Fibroblast of skin of left biceps (primary cell): ENCODE results near the gene INTS4.
"Not testable (repeated sequence)": the region's sequence is repeated elsewhere in the genome, so short reads cannot be mapped to it uniquely, and the experiment has no call there.

Experiments used
- DNase-seq, 2 experiments: peaks; one replicate each; pipeline ENCODE4 v3.0.0-alpha.2; 2013; ENCODE audit warnings: low read depth in 2 of 2

The INTS4 gene

GRCh38 chr11:77994434-77995362 lies at the start of gene INTS4:
Gene INTS4, minus strand, starts transcription at chr11:77994668. Its CDS starts 25 bp downstream, at chr11:77994643.
- DNase-seq, result peak; percentile 99

- DNase-seq, result no peak
Measured at GRCh38 chr11:78041843-78042440, 47.5 kb upstream of the INTS4 start.

GRCh38 chr11:78041380-78041719 lies 46.9 kb upstream of the INTS4 start:
- not testable (repeated sequence) for DNase-seq

- no peak for DNase-seq
Measured at GRCh38 chr11:78040691-78041379, 46.4 kb upstream of the INTS4 start.

- peak; percentile 57 to 63 for DNase-seq
Measured at GRCh38 chr11:78039919-78040671, 45.6 kb upstream of the INTS4 start.

GRCh38 chr11:78039391-78039918 lies 45.0 kb upstream of the INTS4 start:
- no peak for DNase-seq

GRCh38 chr11:78038697-78039313 lies 44.3 kb upstream of the INTS4 start:
- DNase-seq, result no peak

GRCh38 chr11:78037825-78038620 lies 43.6 kb upstream of the INTS4 start:
- DNase-seq, result no peak

- DNase-seq, result no peak
Measured at GRCh38 chr11:78037056-78037455, 42.6 kb upstream of the INTS4 start.

GRCh38 chr11:78036313-78036712 lies 41.8 kb upstream of the INTS4 start:
- DNase-seq, result no peak

- DNase-seq, result no peak
Measured at GRCh38 chr11:78034623-78035022, 40.2 kb upstream of the INTS4 start.

GRCh38 chr11:78033040-78033439 lies 38.6 kb upstream of the INTS4 start:
- DNase-seq, result no peak

GRCh38 chr11:78032090-78032489 lies 37.6 kb upstream of the INTS4 start:
- DNase-seq, result no peak

- no peak for DNase-seq
Measured at GRCh38 chr11:78031629-78032028, 37.2 kb upstream of the INTS4 start.

- peak in 1 of 2 experiments; percentile 36 for DNase-seq
Measured at GRCh38 chr11:78030429-78031325, 36.2 kb upstream of the INTS4 start.

GRCh38 chr11:78028423-78028822 lies 34.0 kb upstream of the INTS4 start:
- DNase-seq, result not testable (repeated sequence)

GRCh38 chr11:78027759-78028158 lies 33.3 kb upstream of the INTS4 start:
- DNase-seq, result no peak

GRCh38 chr11:78025378-78025777 lies 30.9 kb upstream of the INTS4 start:
- DNase-seq, result no peak

GRCh38 chr11:78023426-78023825 lies 29.0 kb upstream of the INTS4 start:
- no peak for DNase-seq
